ENCODE results near the gene ROBO1.

ROBO1 gene

DNA sequence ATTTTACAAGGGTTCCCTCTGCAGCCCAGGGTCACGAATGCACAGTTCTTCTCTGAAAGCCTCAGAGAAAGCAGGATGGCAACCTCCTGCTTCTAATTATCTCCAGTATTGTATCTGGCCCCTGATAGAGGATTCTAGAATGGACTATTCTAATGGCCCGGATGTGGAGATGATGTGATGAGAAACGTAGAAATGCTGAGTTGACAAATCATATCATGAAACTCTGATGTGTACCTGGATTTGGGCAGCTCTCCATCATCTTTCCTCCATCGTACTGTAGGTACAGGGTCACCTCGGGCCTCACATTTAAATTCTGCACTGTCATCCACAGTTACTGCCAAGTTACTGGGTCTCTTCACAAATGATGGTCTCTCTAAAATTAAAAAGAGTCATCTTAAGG lies 1050.8 kb downstream of the ROBO1 start:
- H3K27me3 ChIP-seq = no peaks in the 10 kb centered on the region
- H3K4me3 ChIP-seq (ENCODE audit: low read depth in 1 of 2, low read length in 1 of 2) = no peak overlapping the region
- no peaks in the 10 kb centered on the region for H3K4me1 ChIP-seq (ENCODE audit: control insufficient read depth in 1 of 2, insufficient read depth in 1 of 2, low read depth in 1 of 2, low read length in 1 of 2)
- H3K36me3 ChIP-seq = no peaks in the 10 kb centered on the region
- H3K9me3 ChIP-seq = no peaks in the 10 kb centered on the region
- no peak overlapping the region for H3K27ac ChIP-seq
- TF ChIP-seq, protein P1, sequence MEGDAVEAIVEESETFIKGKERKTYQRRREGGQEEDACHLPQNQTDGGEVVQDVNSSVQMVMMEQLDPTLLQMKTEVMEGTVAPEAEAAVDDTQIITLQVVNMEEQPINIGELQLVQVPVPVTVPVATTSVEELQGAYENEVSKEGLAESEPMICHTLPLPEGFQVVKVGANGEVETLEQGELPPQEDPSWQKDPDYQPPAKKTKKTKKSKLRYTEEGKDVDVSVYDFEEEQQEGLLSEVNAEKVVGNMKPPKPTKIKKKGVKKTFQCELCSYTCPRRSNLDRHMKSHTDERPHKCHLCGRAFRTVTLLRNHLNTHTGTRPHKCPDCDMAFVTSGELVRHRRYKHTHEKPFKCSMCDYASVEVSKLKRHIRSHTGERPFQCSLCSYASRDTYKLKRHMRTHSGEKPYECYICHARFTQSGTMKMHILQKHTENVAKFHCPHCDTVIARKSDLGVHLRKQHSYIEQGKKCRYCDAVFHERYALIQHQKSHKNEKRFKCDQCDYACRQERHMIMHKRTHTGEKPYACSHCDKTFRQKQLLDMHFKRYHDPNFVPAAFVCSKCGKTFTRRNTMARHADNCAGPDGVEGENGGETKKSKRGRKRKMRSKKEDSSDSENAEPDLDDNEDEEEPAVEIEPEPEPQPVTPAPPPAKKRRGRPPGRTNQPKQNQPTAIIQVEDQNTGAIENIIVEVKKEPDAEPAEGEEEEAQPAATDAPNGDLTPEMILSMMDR (IDR thresholded peaks at IDR 0.05) = no peak

DNA sequence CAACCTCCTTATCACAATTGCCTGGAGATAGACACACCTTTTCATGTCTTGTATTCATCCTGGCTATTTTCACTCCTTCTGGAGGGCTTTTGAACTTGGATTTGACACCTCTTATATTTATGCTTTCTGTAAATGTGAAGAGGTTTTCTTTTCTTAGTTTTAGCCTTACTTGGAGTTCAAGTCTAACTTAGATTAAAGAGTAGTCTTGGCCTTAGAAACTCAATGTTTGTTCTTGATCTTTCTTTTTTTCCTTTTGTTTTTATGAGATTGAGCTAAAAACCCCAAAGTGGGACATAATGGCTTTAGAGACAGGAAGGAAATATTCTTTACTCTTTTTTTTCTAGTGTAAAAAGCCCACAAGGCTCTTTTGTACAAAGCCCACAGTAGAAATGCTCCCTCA lies 1054.9 kb downstream of the ROBO1 start:
- no peak overlapping the region for H3K4me3 ChIP-seq (ENCODE audit: low read depth in 1 of 2, low read length in 1 of 2)
- TF ChIP-seq, protein P1 (IDR thresholded peaks at IDR 0.05) = no peak
- no peak overlapping the region for H3K27ac ChIP-seq
- H3K27me3 ChIP-seq = no peaks in the 10 kb centered on the region
- H3K36me3 ChIP-seq = no peaks in the 10 kb centered on the region
- H3K4me1 ChIP-seq (ENCODE audit: control insufficient read depth in 1 of 2, insufficient read depth in 1 of 2, low read depth in 1 of 2, low read length in 1 of 2) = no peaks in the 10 kb centered on the region
- H3K9me3 ChIP-seq = no peaks in the 10 kb centered on the region

DNA sequence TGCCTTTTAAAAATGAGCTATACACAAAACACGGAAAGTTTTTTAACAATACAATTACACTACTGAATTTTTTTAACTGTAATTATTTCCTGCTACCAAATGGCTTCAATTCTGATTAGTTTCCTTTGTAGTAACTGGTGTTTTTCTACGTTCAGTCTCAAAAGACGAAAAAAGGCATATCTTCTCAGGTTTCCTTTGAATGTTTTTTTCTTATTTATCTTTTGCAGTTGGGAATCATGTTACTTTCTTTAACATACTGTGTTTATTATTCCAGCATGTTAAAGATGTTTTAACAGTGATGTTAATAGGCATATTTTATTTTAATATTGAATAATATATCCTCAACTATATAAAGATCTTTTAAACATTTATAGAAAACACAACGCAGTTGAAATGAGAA lies 1055.5 kb downstream of the ROBO1 start:
- H3K4me1 ChIP-seq (ENCODE audit: control insufficient read depth in 1 of 2, insufficient read depth in 1 of 2, low read depth in 1 of 2, low read length in 1 of 2) = no peaks in the 10 kb centered on the region
- no peaks in the 10 kb centered on the region for H3K9me3 ChIP-seq
- no peaks in the 10 kb centered on the region for H3K36me3 ChIP-seq
- TF ChIP-seq, protein P1 (IDR thresholded peaks at IDR 0.05) = no peak
- no peaks in the 10 kb centered on the region for H3K27me3 ChIP-seq
- H3K4me3 ChIP-seq (ENCODE audit: low read depth in 1 of 2, low read length in 1 of 2) = no peak overlapping the region
- H3K27ac ChIP-seq = no peak overlapping the region

DNA sequence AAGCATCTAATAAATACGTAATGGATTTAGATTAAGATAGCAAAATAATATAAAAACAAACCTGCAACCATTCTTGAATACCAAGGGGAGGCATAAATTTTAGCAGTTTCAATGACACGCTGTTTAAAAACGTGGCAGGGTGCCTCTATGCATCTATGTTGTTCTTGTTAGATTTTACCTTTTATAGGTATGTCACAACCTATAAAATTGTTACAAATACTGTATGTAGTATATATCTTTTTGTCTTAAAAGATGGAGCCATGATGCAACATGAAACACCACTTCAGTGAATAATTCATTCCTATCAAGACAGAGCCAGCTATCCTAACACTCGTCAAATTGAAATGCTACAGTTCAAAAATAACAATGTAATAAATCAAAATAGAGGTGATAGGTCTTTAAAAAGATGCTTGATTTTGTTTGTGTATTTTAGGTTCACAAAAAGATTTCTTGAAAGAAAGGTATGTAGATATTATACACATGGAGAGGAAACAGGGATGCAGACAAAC lies 1059.2 kb downstream of the ROBO1 start:
- Histone ChIP-seq H3K4me1 (ENCODE audit: control insufficient read depth in 1 of 2, insufficient read depth in 1 of 2, low read depth in 1 of 2, low read length in 1 of 2) (no peaks in the 10 kb centered on the region), H3K36me3 (no peaks in the 10 kb centered on the region), H3K4me3 (ENCODE audit: low read depth in 1 of 2, low read length in 1 of 2) (no peak overlapping the region), H3K9me3 (no peaks in the 10 kb centered on the region), H3K27ac (no peak overlapping the region), H3K27me3 (no peaks in the 10 kb centered on the region)
- TF ChIP-seq, protein P1 (IDR thresholded peaks at IDR 0.05) = no peak

DNA sequence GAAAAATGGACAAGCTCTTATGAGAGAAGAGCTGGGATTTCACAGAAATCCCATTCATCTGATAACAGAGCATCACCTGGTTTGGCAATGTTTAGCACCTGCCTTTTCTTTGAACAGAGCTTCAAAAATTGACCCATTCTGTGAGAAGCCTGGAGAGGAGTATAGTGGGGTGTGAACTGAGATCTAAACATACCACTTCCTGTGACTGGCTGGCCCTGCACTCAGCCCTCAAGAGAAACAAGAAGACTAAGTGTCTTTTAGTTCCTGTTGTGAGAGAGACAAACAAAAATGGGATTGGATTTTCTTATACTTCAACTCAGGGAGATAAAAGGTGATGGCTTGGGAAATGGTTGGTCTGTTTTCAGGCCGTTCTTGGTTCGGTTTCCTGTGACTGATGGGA lies 1060.2 kb downstream of the ROBO1 start:
- no peak overlapping the region for H3K27ac ChIP-seq
- TF ChIP-seq, protein P1 (IDR thresholded peaks at IDR 0.05) = no peak
- no peaks in the 10 kb centered on the region for H3K9me3 ChIP-seq

More for the DNA sequence above, 1060.2 kb downstream of the ROBO1 start:
- Histone ChIP-seq H3K27me3 (no peaks in the 10 kb centered on the region), H3K4me1 (ENCODE audit: control insufficient read depth in 1 of 2, insufficient read depth in 1 of 2, low read depth in 1 of 2, low read length in 1 of 2) (no peaks in the 10 kb centered on the region), H3K36me3 (no peaks in the 10 kb centered on the region), H3K4me3 (ENCODE audit: low read depth in 1 of 2, low read length in 1 of 2) (no peak overlapping the region)
